ENCODE results near the gene SLCO4A1.

The SLCO4A1 gene

DNA sequence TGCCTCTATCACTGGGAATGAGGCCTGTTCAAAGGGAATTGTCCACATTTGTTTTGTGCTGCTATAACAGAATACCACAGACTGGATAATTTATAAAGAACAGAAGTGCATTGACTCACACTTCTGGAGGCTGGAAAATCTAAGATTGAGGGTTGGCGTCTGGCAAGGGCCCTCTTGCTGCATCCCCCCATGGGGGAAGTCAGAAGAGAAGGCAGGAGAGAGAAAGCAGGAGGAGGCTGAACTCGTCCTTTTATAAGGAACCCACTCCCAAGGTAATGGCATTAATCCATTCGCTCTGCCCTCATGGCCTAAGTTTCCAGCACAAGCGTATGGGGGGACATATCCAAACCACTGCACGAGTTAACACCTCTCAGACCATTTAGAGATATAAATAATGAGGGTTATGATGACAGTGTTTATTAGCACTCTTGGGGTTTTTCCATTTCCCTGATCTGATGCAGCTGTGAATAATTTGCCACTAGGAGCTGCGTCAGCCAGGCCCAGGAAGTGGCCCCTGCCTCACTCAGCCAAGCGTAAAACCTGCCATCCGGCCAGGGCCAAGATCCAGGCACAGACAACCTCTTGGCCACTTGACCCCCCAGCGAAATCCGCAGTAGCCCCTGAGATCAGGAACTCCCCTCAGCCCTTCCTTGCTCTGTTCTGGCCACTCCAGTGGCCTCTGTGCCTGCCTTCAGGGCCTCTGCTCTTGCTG lies 14.2 kb upstream of the SLCO4A1 start:
- H3K4me1 ChIP-seq, result peaks cover 31% of the 10 kb centered on the region
- H3K36me3 ChIP-seq, result no peaks in the 10 kb centered on the region
- no peaks in the 10 kb centered on the region for H3K9me3 ChIP-seq
- no peak for DNase-seq
- H3K27me3 ChIP-seq, result no peaks in the 10 kb centered on the region
- TF ChIP-seq, protein P1, sequence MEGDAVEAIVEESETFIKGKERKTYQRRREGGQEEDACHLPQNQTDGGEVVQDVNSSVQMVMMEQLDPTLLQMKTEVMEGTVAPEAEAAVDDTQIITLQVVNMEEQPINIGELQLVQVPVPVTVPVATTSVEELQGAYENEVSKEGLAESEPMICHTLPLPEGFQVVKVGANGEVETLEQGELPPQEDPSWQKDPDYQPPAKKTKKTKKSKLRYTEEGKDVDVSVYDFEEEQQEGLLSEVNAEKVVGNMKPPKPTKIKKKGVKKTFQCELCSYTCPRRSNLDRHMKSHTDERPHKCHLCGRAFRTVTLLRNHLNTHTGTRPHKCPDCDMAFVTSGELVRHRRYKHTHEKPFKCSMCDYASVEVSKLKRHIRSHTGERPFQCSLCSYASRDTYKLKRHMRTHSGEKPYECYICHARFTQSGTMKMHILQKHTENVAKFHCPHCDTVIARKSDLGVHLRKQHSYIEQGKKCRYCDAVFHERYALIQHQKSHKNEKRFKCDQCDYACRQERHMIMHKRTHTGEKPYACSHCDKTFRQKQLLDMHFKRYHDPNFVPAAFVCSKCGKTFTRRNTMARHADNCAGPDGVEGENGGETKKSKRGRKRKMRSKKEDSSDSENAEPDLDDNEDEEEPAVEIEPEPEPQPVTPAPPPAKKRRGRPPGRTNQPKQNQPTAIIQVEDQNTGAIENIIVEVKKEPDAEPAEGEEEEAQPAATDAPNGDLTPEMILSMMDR (IDR thresholded peaks at IDR 0.05; ENCODE audit: low read depth, low read length), result no peak
- H3K4me3 ChIP-seq (ENCODE audit: low read depth, low read length), result no peak overlapping the region

DNA sequence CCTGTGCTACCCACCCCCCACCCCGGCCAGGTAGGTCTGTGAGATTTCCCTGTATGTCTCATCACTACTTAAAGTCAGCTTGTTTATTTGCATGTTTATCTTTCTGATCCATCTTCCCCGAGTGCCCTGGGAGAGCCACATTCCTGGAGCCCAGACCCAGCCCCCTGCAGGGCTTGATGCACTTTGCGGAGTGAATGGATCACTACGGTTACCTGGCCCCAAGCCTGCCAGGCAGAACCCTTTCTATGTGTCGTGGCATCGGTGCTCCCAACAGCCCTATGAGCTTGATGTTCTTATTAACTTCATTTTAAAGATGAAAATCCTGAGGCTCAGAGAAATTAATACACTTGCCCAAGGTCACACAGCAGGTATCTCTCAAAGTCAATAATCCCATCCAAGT lies 13.6 kb upstream of the SLCO4A1 start:
- Histone ChIP-seq H3K27me3 (no peaks in the 10 kb centered on the region), H3K36me3 (no peaks in the 10 kb centered on the region), H3K4me1 (peaks cover 25% of the 10 kb centered on the region), H3K4me3 (ENCODE audit: low read depth, low read length) (no peak overlapping the region), H3K9me3 (no peaks in the 10 kb centered on the region)
- no peak for DNase-seq
- TF ChIP-seq, protein P1 (IDR thresholded peaks at IDR 0.05; ENCODE audit: low read depth, low read length), result peak; percentile 27; the same call in 1 of the 2 replicates

DNA sequence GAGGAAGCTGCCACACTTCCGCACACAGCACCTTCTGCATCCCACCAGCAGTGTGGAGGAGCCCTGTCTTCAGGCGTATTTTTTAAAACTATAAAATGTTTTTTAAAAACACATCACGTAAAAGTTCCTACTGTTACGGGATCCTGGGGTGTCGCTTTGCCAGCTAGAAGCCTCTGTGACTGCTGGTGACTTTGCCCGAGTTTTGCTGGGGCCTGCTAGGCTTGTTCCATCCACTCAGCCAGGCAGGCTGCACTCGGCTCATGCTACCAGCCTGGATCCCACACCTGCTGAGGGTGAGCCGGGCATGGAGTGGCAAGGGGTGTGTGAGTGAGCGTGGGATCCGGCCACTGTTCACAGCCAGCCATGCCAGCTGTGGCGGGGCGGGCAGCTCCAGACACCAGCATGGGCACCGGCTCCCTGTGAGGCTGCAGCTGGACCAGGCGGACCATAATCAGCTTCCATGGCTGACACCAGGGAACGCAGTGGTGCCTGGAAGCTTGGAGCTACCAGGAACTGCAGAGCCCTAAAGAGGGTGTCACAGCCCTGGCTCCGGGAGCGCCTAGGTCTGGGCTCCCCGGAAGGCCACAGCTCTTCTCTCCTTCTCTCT lies 12.3 kb upstream of the SLCO4A1 start:
- no peaks in the 10 kb centered on the region for H3K9me3 ChIP-seq
- peaks cover 16% of the 10 kb centered on the region for H3K4me1 ChIP-seq
- H3K4me3 ChIP-seq (ENCODE audit: low read depth, low read length), result no peak overlapping the region
- TF ChIP-seq, protein P1 (IDR thresholded peaks at IDR 0.05; ENCODE audit: low read depth, low read length), result no peak
- H3K27me3 ChIP-seq, result no peaks in the 10 kb centered on the region
- H3K36me3 ChIP-seq, result no peaks in the 10 kb centered on the region
- DNase-seq, result no peak

DNA sequence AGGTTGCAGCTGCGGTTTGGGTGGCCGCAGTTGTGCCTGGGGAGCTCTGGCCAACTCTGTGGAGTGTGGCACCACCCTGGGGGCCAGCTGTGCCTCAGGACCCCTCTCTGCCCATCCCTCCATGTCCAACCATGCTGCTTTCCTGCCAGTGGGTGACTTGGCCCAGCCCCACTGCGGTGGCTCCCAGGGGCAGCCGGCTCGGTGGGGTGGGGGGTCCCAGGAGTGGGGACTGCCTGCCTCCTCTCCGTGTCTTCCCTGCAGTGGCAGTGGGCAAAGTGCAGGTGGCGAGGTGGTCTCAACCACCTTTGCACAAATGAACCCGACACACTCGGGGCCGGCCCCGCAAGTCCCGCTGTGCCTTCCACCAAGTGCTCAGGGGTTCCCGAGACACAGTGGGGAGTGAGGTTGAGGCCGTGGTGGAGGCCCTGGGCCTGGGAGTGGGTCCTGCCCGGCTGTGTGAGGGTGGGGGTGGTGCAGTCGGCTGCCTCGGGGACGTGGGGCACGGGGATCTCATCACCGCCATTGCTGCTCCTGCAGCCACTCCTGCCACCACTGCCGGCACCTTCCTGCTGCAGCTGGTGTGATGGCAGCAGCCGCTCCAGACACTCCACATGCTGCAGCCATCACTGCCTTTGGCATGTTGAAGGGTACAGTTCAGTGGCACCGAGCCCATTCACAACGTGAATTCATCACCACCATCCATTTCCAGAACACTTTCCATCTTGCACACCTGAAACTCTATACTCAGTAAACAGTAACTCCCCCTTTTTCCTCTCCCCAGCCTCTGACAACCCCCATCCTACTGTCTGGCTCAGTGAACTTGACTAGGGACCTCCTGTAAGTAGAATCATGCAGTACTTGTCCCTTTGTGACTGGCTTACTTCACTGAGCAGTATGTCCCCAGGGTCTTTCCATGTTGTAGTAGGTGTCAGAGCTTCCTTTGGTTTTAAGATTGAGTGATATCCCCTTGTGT lies 10.7 kb upstream of the SLCO4A1 start:
- no peaks in the 10 kb centered on the region for H3K9me3 ChIP-seq
- H3K27me3 ChIP-seq, result no peaks in the 10 kb centered on the region
- TF ChIP-seq, protein P1 (IDR thresholded peaks at IDR 0.05; ENCODE audit: low read depth, low read length), result no peak
- no peaks in the 10 kb centered on the region for H3K36me3 ChIP-seq
- peaks cover 15% of the 10 kb centered on the region for H3K4me1 ChIP-seq
- no peak for DNase-seq
- H3K4me3 ChIP-seq (ENCODE audit: low read depth, low read length), result no peak overlapping the region

DNA sequence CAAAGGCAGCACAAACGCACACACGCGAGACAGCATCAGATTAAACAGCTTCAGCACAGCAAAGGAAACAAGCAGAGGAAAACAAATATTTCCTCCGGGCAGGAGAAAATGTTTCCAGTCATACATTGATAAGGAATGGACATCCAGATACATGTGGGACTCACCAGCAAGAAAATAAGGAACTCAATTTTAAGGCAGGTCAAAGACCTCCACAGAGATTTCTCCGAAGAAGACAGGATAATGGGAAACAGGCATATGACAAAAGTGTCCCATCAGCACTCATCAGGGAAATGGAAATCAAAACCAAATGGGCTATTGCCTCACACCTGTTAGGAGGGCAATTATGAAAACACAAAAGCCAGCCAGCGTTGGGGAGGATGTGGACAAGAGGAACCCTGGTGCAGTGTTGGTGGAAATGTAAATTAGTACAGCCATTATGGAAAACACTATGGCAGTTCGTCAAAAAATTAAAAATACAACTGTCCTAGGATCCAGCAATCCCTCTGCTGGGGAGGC lies 9.7 kb upstream of the SLCO4A1 start:
- no peak for DNase-seq
- no peak overlapping the region for H3K4me3 ChIP-seq (ENCODE audit: low read depth, low read length)
- TF ChIP-seq, protein P1 (IDR thresholded peaks at IDR 0.05; ENCODE audit: low read depth, low read length), result no peak
- no peaks in the 10 kb centered on the region for H3K9me3 ChIP-seq
- H3K27me3 ChIP-seq, result no peaks in the 10 kb centered on the region
- no peaks in the 10 kb centered on the region for H3K36me3 ChIP-seq
- H3K4me1 ChIP-seq, result peaks cover 15% of the 10 kb centered on the region
